ENCODE measurements around the gene CLCN1.

GRCh38 chr7:143299840-143300239 lies 16.1 kb upstream of the CLCN1 start:
- TF ChIP-seq, protein P1, sequence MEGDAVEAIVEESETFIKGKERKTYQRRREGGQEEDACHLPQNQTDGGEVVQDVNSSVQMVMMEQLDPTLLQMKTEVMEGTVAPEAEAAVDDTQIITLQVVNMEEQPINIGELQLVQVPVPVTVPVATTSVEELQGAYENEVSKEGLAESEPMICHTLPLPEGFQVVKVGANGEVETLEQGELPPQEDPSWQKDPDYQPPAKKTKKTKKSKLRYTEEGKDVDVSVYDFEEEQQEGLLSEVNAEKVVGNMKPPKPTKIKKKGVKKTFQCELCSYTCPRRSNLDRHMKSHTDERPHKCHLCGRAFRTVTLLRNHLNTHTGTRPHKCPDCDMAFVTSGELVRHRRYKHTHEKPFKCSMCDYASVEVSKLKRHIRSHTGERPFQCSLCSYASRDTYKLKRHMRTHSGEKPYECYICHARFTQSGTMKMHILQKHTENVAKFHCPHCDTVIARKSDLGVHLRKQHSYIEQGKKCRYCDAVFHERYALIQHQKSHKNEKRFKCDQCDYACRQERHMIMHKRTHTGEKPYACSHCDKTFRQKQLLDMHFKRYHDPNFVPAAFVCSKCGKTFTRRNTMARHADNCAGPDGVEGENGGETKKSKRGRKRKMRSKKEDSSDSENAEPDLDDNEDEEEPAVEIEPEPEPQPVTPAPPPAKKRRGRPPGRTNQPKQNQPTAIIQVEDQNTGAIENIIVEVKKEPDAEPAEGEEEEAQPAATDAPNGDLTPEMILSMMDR (IDR thresholded peaks at IDR 0.05; ENCODE audit: insufficient read depth, low read length), result peak; percentile 52
- TF ChIP-seq POLR2AphosphoS5 (IDR thresholded peaks at IDR 0.05; ENCODE audit: low read depth) (no peak; the same call in 1 of the 2 replicates), REST (IDR thresholded peaks at IDR 0.05; ENCODE audit: insufficient replicate concordance, low read depth) (no peak), SPI1 (IDR thresholded peaks at IDR 0.05; ENCODE audit: borderline replicate concordance, low read depth) (no peak), GABPA (IDR thresholded peaks at IDR 0.05; ENCODE audit: low read depth) (no peak)

Data from HL-60 (cell line).